HFF-Myc (cell line): Measurements from ENCODE around the gene LRRC8C.

Experiments
- DNase-seq: peaks from one replicate; pipeline ENCODE4 v3.0.0-alpha.2; 2011; ENCODE audit warnings: low read depth; ENCODE audit errors: extremely low read depth
- H3K4me3 ChIP-seq: replicated peaks from 2 replicates; pipeline ENCODE4 v1.5.1; 2011; ENCODE audit warnings: low read depth, mild to moderate bottlenecking, control low read depth, low read length
- TF ChIP-seq, protein P1 (sequence below): IDR thresholded peaks from 2 replicates; pipeline ENCODE4 v1.5.1; 2012; ENCODE audit warnings: mild to moderate bottlenecking, low read depth, low read length, control low read depth; ENCODE audit errors: missing control alignments

The LRRC8C gene

DNA sequence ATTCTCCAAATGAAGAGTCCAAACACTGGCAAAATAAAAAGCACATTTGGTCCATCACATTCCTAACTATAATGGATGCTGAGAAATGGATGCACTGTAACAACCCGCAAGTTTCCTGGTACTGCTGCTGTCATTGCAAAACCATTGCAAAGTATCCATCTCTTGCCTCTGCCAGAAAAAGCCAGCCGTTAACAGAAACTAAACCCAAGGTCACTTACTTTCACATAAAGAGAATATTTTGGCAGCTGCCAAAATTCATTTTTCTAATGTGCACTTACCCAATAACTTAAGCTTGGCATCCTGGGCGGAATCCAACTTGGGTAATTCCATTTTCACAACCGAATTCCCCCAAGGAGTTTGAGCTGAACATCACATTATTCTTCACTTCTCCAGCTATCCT, 110.9 kb downstream of the LRRC8C start:
- no peak overlapping the region for H3K4me3 ChIP-seq
- TF ChIP-seq, protein P1, sequence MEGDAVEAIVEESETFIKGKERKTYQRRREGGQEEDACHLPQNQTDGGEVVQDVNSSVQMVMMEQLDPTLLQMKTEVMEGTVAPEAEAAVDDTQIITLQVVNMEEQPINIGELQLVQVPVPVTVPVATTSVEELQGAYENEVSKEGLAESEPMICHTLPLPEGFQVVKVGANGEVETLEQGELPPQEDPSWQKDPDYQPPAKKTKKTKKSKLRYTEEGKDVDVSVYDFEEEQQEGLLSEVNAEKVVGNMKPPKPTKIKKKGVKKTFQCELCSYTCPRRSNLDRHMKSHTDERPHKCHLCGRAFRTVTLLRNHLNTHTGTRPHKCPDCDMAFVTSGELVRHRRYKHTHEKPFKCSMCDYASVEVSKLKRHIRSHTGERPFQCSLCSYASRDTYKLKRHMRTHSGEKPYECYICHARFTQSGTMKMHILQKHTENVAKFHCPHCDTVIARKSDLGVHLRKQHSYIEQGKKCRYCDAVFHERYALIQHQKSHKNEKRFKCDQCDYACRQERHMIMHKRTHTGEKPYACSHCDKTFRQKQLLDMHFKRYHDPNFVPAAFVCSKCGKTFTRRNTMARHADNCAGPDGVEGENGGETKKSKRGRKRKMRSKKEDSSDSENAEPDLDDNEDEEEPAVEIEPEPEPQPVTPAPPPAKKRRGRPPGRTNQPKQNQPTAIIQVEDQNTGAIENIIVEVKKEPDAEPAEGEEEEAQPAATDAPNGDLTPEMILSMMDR, result no peak
- no peak for DNase-seq

DNA sequence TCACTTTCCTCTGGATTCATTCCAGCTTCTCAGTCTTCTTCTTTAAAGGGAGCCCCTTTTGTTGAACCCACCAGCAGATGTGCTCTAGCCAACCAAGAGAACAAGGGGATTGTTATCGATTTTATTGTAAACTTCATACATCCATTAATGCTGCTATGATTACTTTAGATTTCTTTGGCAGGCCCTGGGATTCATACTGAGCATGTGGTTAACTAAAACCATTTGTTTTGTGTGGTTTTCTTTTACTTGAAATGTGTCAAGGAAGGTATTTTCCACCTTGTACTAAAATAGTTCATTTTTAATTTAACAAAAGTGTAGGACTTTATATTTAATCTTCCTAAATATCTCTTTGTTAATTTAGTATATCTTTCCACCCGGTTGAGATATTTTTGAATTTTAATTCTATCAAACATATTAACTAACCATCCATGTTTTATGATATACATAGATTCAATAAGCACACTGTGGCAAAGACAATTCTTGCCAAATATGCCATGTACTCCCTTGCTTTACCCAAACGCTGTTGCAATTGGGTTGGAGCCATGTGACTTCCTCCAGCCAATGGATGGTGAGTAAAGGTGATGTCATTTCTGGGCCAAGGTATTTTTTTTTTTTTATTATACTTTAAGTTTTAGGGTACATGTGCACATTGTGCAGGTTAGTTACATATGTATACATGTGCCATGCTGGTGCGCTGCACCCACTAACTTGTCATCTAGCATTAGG, 113.7 kb downstream of the LRRC8C start:
- TF ChIP-seq, protein P1, result no peak
- DNase-seq, result no peak
- H3K4me3 ChIP-seq, result no peak overlapping the region

DNA sequence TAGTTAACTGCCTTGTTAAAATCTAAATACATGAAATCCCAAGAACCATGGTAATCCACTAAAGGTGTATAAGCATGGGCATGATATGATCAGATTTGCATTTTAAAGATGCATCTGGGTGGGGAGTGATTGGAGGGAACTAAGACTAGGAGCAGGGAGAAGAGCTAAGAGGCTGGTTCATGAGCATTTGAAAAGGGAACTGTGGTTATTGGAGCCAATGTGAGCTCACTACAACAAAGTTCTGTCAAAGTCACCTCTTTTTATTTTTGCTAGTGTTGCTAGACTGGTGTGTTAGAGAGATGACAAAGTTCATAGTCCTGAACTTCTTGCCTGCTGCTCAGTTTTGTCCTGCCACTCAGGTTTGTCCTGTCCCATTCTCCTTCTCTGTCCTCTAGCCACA, 120.8 kb downstream of the LRRC8C start:
- no peak for DNase-seq
- H3K4me3 ChIP-seq, result no peak overlapping the region
- TF ChIP-seq, protein P1, result no peak

DNA sequence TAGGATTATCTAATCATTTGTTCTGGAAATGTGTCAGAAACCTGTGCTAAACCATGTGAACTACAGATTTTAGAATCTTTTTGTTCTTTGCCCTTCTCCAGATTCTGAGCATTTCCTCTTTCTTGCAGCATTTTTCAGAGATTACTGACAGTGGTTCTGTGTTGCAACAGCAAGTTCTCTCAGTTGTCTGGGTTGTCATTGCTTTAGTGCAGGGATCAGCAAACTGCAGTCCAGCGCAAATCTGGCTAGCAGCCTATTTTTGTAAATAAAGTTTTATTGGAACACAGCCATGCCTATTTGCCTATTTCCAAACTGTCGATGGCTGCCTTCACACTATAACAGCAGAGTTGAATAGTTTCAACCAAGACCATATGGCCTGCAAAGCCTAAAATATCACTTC, 121.6 kb downstream of the LRRC8C start:
- TF ChIP-seq, protein P1, result no peak
- H3K4me3 ChIP-seq, result no peak overlapping the region
- no peak for DNase-seq

DNA sequence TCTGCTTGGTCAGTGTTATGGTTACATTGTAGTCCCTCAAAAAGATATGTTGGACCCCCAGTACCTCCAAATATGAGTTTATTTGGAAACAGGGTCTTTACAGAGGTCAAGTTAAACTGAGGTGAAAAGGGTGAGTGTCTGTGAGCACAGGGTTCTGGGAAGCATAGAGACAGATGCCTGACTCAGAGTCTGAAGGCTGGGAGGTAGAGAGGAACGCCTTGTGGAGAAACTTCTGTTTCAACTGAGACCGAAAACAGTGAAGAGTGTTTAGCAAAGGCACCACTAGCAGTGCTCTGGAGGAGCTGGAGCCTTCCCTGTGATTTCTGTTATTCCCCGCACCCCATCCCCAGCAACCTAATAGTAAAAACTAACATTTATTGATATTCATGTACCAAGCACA, 122.7 kb downstream of the LRRC8C start:
- no peak for DNase-seq
- H3K4me3 ChIP-seq, result no peak overlapping the region
- TF ChIP-seq, protein P1, result no peak

DNA sequence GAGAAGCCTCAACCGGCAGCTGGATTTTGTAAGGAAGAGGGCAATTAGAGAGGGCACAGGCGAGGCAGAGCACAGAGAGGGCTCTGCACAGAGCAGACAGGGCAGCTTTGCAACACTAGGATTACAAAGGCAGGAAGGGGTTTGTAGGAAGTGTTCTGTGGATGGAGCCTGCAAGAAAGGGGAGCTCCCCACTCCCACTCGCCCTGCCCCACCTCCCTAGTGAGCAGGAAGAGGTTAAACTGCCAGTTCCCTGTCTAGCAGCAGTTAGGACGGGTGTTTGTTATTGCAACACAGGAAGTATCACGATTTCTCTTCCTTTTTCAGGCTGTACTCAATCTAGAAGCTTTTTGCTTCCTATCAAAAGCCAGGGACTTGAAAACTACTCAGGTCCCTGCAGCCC, 124.6 kb downstream of the LRRC8C start:
- no peak overlapping the region for H3K4me3 ChIP-seq
- DNase-seq, result no peak
- TF ChIP-seq, protein P1, result no peak

DNA sequence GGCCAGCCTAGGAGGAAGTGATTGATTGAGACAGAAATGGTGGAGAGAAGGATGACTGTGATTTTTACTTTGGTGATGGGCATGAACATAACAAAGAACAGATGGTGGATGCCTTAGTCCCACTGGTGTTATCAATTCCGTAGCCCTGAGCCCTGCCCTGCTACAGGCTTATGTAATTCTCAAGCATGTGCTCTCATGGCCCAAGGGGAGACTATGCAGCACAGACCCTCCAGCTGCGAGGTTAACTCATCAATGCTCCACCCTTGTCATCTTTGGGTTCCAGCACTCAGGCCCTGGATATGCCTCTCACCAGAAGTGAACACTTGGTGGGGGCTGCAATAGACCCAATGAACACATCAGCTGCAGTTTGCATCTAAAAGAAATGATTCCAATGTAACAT, 125.2 kb downstream of the LRRC8C start:
- TF ChIP-seq, protein P1, result no peak
- no peak overlapping the region for H3K4me3 ChIP-seq
- no peak for DNase-seq
